ENCODE data around the gene ANKRD55.

- TF ChIP-seq, protein P1, sequence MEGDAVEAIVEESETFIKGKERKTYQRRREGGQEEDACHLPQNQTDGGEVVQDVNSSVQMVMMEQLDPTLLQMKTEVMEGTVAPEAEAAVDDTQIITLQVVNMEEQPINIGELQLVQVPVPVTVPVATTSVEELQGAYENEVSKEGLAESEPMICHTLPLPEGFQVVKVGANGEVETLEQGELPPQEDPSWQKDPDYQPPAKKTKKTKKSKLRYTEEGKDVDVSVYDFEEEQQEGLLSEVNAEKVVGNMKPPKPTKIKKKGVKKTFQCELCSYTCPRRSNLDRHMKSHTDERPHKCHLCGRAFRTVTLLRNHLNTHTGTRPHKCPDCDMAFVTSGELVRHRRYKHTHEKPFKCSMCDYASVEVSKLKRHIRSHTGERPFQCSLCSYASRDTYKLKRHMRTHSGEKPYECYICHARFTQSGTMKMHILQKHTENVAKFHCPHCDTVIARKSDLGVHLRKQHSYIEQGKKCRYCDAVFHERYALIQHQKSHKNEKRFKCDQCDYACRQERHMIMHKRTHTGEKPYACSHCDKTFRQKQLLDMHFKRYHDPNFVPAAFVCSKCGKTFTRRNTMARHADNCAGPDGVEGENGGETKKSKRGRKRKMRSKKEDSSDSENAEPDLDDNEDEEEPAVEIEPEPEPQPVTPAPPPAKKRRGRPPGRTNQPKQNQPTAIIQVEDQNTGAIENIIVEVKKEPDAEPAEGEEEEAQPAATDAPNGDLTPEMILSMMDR (IDR thresholded peaks at IDR 0.05) = no peak
- TF ChIP-seq POLR2A (IDR thresholded peaks at IDR 0.05) = no peak
Measured at GRCh38 chr5:56085193-56085592, 147.9 kb downstream of the ANKRD55 start.
